DOHH2 (cell line): ENCODE results near the gene FRMD4B.

Experiments
- H3F3A ChIP-seq: fragments of 200-600 bp; sonication (generic), shearing (Covaris generic); 2 replicates; pipeline ENCODE4 v1.6.0; 2016; ENCODE audit warnings: antibody characterized with exemption, mild to moderate bottlenecking; ENCODE audit not compliant: control insufficient read depth, insufficient read depth
- H3K27ac ChIP-seq: fragments of 200-600 bp; sonication (generic); 2 replicates; pipeline ENCODE4 v1.5.1; 2014; ENCODE audit warnings: low read depth, mild to moderate bottlenecking, low read length, moderate library complexity
- H3K27me3 ChIP-seq: fragments of 200-600 bp; sonication (generic); 2 replicates; pipeline ENCODE4 v1.6.1; 2014; ENCODE audit warnings: mild to moderate bottlenecking, low read length, mixed read lengths; ENCODE audit not compliant: control insufficient read depth
- H3K36me3 ChIP-seq: fragments of 200-600 bp; sonication (generic); 2 replicates; pipeline ENCODE4 v1.6.1; 2014; ENCODE audit warnings: mild to moderate bottlenecking, low read length, moderate library complexity, mixed read lengths; ENCODE audit not compliant: control insufficient read depth
- H3K4me1 ChIP-seq: fragments of 200-600 bp; sonication (generic); 2 replicates; pipeline ENCODE4 v1.6.1; 2014; ENCODE audit warnings: mild to moderate bottlenecking, low read length, mixed read lengths; ENCODE audit not compliant: control insufficient read depth
- H3K4me2 ChIP-seq: fragments of 200-600 bp; sonication (generic); 2 replicates; pipeline ENCODE4 v1.6.0; 2014; ENCODE audit warnings: mild to moderate bottlenecking, low read length, moderate library complexity
- H3K4me3 ChIP-seq: fragments of 200-600 bp; sonication (generic); 2 replicates; pipeline ENCODE4 v1.5.1; 2014; ENCODE audit warnings: mild to moderate bottlenecking, low read length, mixed read lengths
- H3K79me2 ChIP-seq: fragments of 200-600 bp; sonication (generic); 2 replicates; pipeline ENCODE4 v1.6.1; 2014; ENCODE audit warnings: mild to moderate bottlenecking, low read length, mixed read lengths; ENCODE audit not compliant: control insufficient read depth
- H3K9me2 ChIP-seq: fragments of 200-600 bp; sonication (generic); replicated peaks from 2 replicates; pipeline ENCODE4 v1.6.1; 2014; ENCODE audit warnings: mild to moderate bottlenecking, low read length, mixed read lengths; ENCODE audit not compliant: control insufficient read depth
- H3K9me3 ChIP-seq: fragments of 200-600 bp; sonication (generic); 2 replicates; pipeline ENCODE4 v1.6.1; 2014; ENCODE audit warnings: antibody characterized with exemption, low read length, mixed read lengths; ENCODE audit not compliant: control insufficient read depth, insufficient read depth
- H4K20me1 ChIP-seq: fragments of 200-600 bp; sonication (generic); 2 replicates; pipeline ENCODE4 v1.6.0; 2014; ENCODE audit warnings: low read depth, mild to moderate bottlenecking, antibody characterized with exemption, low read length, moderate library complexity; ENCODE audit not compliant: control insufficient read depth, insufficient read depth
- CTCF ChIP-seq: fragments of 200-600 bp; sonication (generic); IDR thresholded peaks from one replicate; pipeline ENCODE4 v1.5.1; 2014; ENCODE audit warnings: antibody characterized with exemption, mild to moderate bottlenecking, low read depth, low read length; ENCODE audit not compliant: poor library complexity, severe bottlenecking
- EZH2phosphoT487 ChIP-seq: fragments of 200-600 bp; sonication (generic); IDR thresholded peaks from 2 replicates; pipeline ENCODE4 v1.6.1; 2017; ENCODE audit warnings: borderline replicate concordance, mild to moderate bottlenecking, antibody characterized with exemption, low read length, moderate library complexity, mixed read lengths

The FRMD4B gene

GRCh38 chr3:69197922-69198530 lies 187.9 kb downstream of the FRMD4B start:
- no peaks in the 10 kb centered on the region for H3K9me2 ChIP-seq
- no peak overlapping the region for H3K4me3 ChIP-seq
- H3F3A ChIP-seq: no peaks in the 10 kb centered on the region
- TF ChIP-seq EZH2phosphoT487 (no peak), CTCF (no peak)
- H3K27me3 ChIP-seq: no peaks in the 10 kb centered on the region
- no peaks in the 10 kb centered on the region for H3K36me3 ChIP-seq
- no peaks in the 10 kb centered on the region for H3K79me2 ChIP-seq
- no peak overlapping the region for H3K27ac ChIP-seq
- no peak overlapping the region for H3K4me2 ChIP-seq
- no peaks in the 10 kb centered on the region for H3K9me3 ChIP-seq
- H4K20me1 ChIP-seq: no peaks in the 10 kb centered on the region
- no peaks in the 10 kb centered on the region for H3K4me1 ChIP-seq

GRCh38 chr3:69197455-69197854 lies 188.4 kb downstream of the FRMD4B start:
- Histone ChIP-seq H3K79me2 (no peaks in the 10 kb centered on the region), H3K27me3 (no peaks in the 10 kb centered on the region), H3K4me3 (no peak overlapping the region), H3K9me3 (no peaks in the 10 kb centered on the region), H3F3A (no peaks in the 10 kb centered on the region), H3K4me1 (no peaks in the 10 kb centered on the region), H3K9me2 (no peaks in the 10 kb centered on the region), H3K4me2 (no peak overlapping the region), H4K20me1 (no peaks in the 10 kb centered on the region), H3K36me3 (no peaks in the 10 kb centered on the region), H3K27ac (no peak overlapping the region)
- TF ChIP-seq CTCF (no peak), EZH2phosphoT487 (no peak)

- Histone ChIP-seq H3K9me2 (no peaks in the 10 kb centered on the region), H3K4me3 (no peak overlapping the region), H3K4me2 (no peak overlapping the region), H3F3A (no peaks in the 10 kb centered on the region), H3K9me3 (no peaks in the 10 kb centered on the region), H3K27me3 (no peaks in the 10 kb centered on the region), H3K4me1 (no peaks in the 10 kb centered on the region), H3K36me3 (no peaks in the 10 kb centered on the region), H3K79me2 (no peaks in the 10 kb centered on the region), H3K27ac (no peak overlapping the region), H4K20me1 (no peaks in the 10 kb centered on the region)
- TF ChIP-seq EZH2phosphoT487 (no peak), CTCF (no peak)
Observed at GRCh38 chr3:69196876-69197275, 189.0 kb downstream of the FRMD4B start.
